Stimulated activated CD8-positive, alpha-beta memory T cell treated with anti-CD3 and anti-CD28 coated beads, Interleukin-7, amount 100 ng/mL, for 1 hour (primary cell): ENCODE data around the gene SPATS1.
"Not testable (repeated sequence)": the region's sequence is repeated elsewhere in the genome, so short reads cannot be mapped to it uniquely, and the experiment has no call there.

ENCODE experiments used
- DNase-seq, 2 donors: peaks; one replicate each; pipeline ENCODE4 v3.0.0-alpha.2; 2020; ENCODE audit warnings: low read depth in 2 of 2

SPATS1 gene

GRCh38 chr6:44311767-44312166 is 30.7 kb upstream of the SPATS1 start:
- no peak for DNase-seq

GRCh38 chr6:44312901-44313788 is 29.3 kb upstream of the SPATS1 start, which contains the start of gene AARS2:
TSS of gene AARS2 (minus strand) at chr6:44313347. CDS start at chr6:44313323, 24 bp downstream.
- peak; percentile 93 for DNase-seq

GRCh38 chr6:44314657-44315056 is 27.8 kb upstream of the SPATS1 start:
- not testable (repeated sequence) for DNase-seq

GRCh38 chr6:44315516-44315915 is 26.9 kb upstream of the SPATS1 start:
- no peak for DNase-seq

GRCh38 chr6:44315951-44316350 is 26.5 kb upstream of the SPATS1 start:
- no peak for DNase-seq

GRCh38 chr6:44316481-44316880 is 26.0 kb upstream of the SPATS1 start:
- no peak for DNase-seq

GRCh38 chr6:44317136-44317631 is 25.3 kb upstream of the SPATS1 start:
- DNase-seq: not testable (repeated sequence)

GRCh38 chr6:44321210-44321609 is 21.2 kb upstream of the SPATS1 start:
- DNase-seq: no peak

GRCh38 chr6:44327096-44327495 is 15.4 kb upstream of the SPATS1 start:
- DNase-seq: no peak

GRCh38 chr6:44327760-44328159 is 14.7 kb upstream of the SPATS1 start:
- no peak for DNase-seq

- not testable (repeated sequence) for DNase-seq
These were observed 14.2 kb upstream of the SPATS1 start for GRCh38 chr6:44328203-44328602.

- no peak for DNase-seq
These were observed 12.6 kb upstream of the SPATS1 start for GRCh38 chr6:44329858-44330257.

- no peak for DNase-seq
These were observed 9.9 kb upstream of the SPATS1 start for GRCh38 chr6:44332585-44332984.

- no peak for DNase-seq
These were observed 9.1 kb upstream of the SPATS1 start for GRCh38 chr6:44333273-44333919.

GRCh38 chr6:44333942-44334341 is 8.5 kb upstream of the SPATS1 start:
- DNase-seq: no peak

GRCh38 chr6:44335631-44336030 is 6.8 kb upstream of the SPATS1 start:
- DNase-seq: no peak

- peak; percentile 28 to 29 for DNase-seq
These were observed 4.0 kb upstream of the SPATS1 start for GRCh38 chr6:44338228-44339122.

GRCh38 chr6:44339301-44339700 is 3.1 kb upstream of the SPATS1 start:
- no peak for DNase-seq

GRCh38 chr6:44339763-44340625 is 2.5 kb upstream of the SPATS1 start:
- DNase-seq: no peak

GRCh38 chr6:44341095-44341890 is 1.2 kb upstream of the SPATS1 start:
- DNase-seq: no peak
